ENCODE data around the gene SIK3.

The SIK3 gene

GRCh38 chr11:116864531-116864930, 233.7 kb downstream of the SIK3 start:
- Histone ChIP-seq H3K4me1 (ENCODE audit: low read length) (no peaks in the 10 kb centered on the region), H3K27ac (ENCODE audit: low read length) (no peak overlapping the region), H3K27me3 (replicated peaks; ENCODE audit: insufficient read depth, low read length) (no peaks in the 10 kb centered on the region), H3K9me2 (replicated peaks; ENCODE audit: insufficient read depth, low read length) (no peaks in the 10 kb centered on the region), H3K9ac (ENCODE audit: low read length) (no peak overlapping the region), H3F3A (ENCODE audit: insufficient read depth, low read length) (no peaks in the 10 kb centered on the region), H3K4me2 (ENCODE audit: low read depth, low read length) (no peak overlapping the region), H3K4me3 (ENCODE audit: low read length) (no peak overlapping the region), H3K79me2 (ENCODE audit: low read length) (no peaks in the 10 kb centered on the region), H4K20me1 (ENCODE audit: insufficient read depth, low read length) (no peaks in the 10 kb centered on the region), H2AFZ (ENCODE audit: low read length) (no peak overlapping the region), H3K36me3 (replicated peaks; ENCODE audit: insufficient read depth, low read length) (0 out of 2 replicates have a peak, but pooled peaks cover 9% of the 10 kb centered on the region), H3K9me3 (replicated peaks; ENCODE audit: insufficient read depth, low read length) (no peaks in the 10 kb centered on the region)
- TF ChIP-seq EZH2phosphoT487 (IDR thresholded peaks at IDR 0.05; ENCODE audit: low read length) (no peak), EZH2 (optimal IDR thresholded peaks at IDR 0.05; ENCODE audit: low read depth, low read length) (no peak), CTCF (IDR thresholded peaks at IDR 0.05; ENCODE audit: low read length) (no peak)
- no peak for DNase-seq

GRCh38 chr11:116862951-116863350, 235.3 kb downstream of the SIK3 start:
- DNase-seq = no peak
- Histone ChIP-seq H3K27ac (ENCODE audit: low read length) (no peak overlapping the region), H3K9ac (ENCODE audit: low read length) (no peak overlapping the region), H3K79me2 (ENCODE audit: low read length) (no peaks in the 10 kb centered on the region), H3K36me3 (replicated peaks; ENCODE audit: insufficient read depth, low read length) (0 out of 2 replicates have a peak, but pooled peaks cover 12% of the 10 kb centered on the region), H3K9me2 (replicated peaks; ENCODE audit: insufficient read depth, low read length) (no peaks in the 10 kb centered on the region), H3K9me3 (replicated peaks; ENCODE audit: insufficient read depth, low read length) (no peaks in the 10 kb centered on the region), H3K27me3 (replicated peaks; ENCODE audit: insufficient read depth, low read length) (no peaks in the 10 kb centered on the region), H3K4me2 (ENCODE audit: low read depth, low read length) (no peak overlapping the region), H3F3A (ENCODE audit: insufficient read depth, low read length) (no peaks in the 10 kb centered on the region), H3K4me3 (ENCODE audit: low read length) (no peak overlapping the region), H3K4me1 (ENCODE audit: low read length) (no peaks in the 10 kb centered on the region), H2AFZ (ENCODE audit: low read length) (no peak overlapping the region), H4K20me1 (ENCODE audit: insufficient read depth, low read length) (no peaks in the 10 kb centered on the region)
- no peak for TF ChIP-seq EZH2phosphoT487 (IDR thresholded peaks at IDR 0.05; ENCODE audit: low read length)
- TF ChIP-seq EZH2 (optimal IDR thresholded peaks at IDR 0.05; ENCODE audit: low read depth, low read length) = no peak
- no peak for TF ChIP-seq CTCF (IDR thresholded peaks at IDR 0.05; ENCODE audit: low read length)

- H3K9me2 ChIP-seq (replicated peaks; ENCODE audit: insufficient read depth, low read length) = no peaks in the 10 kb centered on the region
- no peak overlapping the region for H3K4me2 ChIP-seq (ENCODE audit: low read depth, low read length)
- TF ChIP-seq EZH2phosphoT487 (IDR thresholded peaks at IDR 0.05; ENCODE audit: low read length) (no peak), CTCF (IDR thresholded peaks at IDR 0.05; ENCODE audit: low read length) (no peak), EZH2 (optimal IDR thresholded peaks at IDR 0.05; ENCODE audit: low read depth, low read length) (no peak)
- H3K27ac ChIP-seq (ENCODE audit: low read length) = no peak overlapping the region
- H3K9me3 ChIP-seq (replicated peaks; ENCODE audit: insufficient read depth, low read length) = no peaks in the 10 kb centered on the region
- no peaks in the 10 kb centered on the region for H4K20me1 ChIP-seq (ENCODE audit: insufficient read depth, low read length)
- no peak for DNase-seq
- H3K4me3 ChIP-seq (ENCODE audit: low read length) = no peak overlapping the region
- H3K36me3 ChIP-seq (replicated peaks; ENCODE audit: insufficient read depth, low read length) = 0 out of 2 replicates have a peak, but pooled peaks cover 12% of the 10 kb centered on the region
- no peaks in the 10 kb centered on the region for H3K79me2 ChIP-seq (ENCODE audit: low read length)
- no peaks in the 10 kb centered on the region for H3F3A ChIP-seq (ENCODE audit: insufficient read depth, low read length)
- no peak overlapping the region for H2AFZ ChIP-seq (ENCODE audit: low read length)
- H3K9ac ChIP-seq (ENCODE audit: low read length) = no peak overlapping the region
- no peaks in the 10 kb centered on the region for H3K27me3 ChIP-seq (replicated peaks; ENCODE audit: insufficient read depth, low read length)
- no peaks in the 10 kb centered on the region for H3K4me1 ChIP-seq (ENCODE audit: low read length)
These were observed 236.0 kb downstream of the SIK3 start for GRCh38 chr11:116862185-116862584.

Data from MM.1S (cell line).